Body of pancreas (tissue), 4 donors: ENCODE measurements around the gene SLC38A3.

Source experiments
- POLR2A ChIP-seq, 3 donors: fragments of 450-650 bp; IDR thresholded peaks; one replicate each; pipeline ENCODE4 v1.6.1; 2016; ENCODE audit warnings: antibody characterized with exemption in 3 of 3, mild to moderate bottlenecking in 2 of 3
- TF ChIP-seq, protein P1 (sequence below), 7 experiments: fragments of 450-650 bp in 4 of 7; fragments of 200-600 bp in 3 of 7; sonication (generic) in 3 of 7; IDR thresholded peaks; one replicate each; pipeline ENCODE4 v1.5.1; 2016 to 2019; ENCODE audit warnings: antibody characterized with exemption in 7 of 7

DNA sequence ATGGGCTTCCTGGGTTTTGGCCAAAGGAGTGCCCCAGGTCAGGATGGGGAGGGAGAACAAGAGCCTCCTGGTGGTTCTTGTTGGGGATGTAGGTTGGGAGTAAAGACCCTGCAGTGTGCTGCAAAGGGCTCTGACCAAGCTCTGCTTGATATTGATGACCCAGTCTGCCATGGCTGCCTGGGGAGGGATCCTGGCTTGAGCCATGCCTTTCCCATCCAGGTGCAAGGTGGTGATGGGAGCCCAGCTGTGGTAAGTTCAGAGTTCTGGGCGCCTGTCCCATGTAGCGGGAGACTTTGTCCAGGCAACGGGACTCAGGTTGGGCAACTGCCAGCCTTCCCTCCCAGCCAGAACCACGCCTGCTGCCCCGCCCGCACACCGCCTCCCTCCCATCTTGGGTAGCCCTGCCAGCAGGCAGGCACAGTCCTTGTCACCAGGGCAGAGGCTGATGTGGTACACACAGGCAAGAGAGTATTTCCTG lies 33.5 kb downstream of the SLC38A3 start:
- TF ChIP-seq, protein P1, sequence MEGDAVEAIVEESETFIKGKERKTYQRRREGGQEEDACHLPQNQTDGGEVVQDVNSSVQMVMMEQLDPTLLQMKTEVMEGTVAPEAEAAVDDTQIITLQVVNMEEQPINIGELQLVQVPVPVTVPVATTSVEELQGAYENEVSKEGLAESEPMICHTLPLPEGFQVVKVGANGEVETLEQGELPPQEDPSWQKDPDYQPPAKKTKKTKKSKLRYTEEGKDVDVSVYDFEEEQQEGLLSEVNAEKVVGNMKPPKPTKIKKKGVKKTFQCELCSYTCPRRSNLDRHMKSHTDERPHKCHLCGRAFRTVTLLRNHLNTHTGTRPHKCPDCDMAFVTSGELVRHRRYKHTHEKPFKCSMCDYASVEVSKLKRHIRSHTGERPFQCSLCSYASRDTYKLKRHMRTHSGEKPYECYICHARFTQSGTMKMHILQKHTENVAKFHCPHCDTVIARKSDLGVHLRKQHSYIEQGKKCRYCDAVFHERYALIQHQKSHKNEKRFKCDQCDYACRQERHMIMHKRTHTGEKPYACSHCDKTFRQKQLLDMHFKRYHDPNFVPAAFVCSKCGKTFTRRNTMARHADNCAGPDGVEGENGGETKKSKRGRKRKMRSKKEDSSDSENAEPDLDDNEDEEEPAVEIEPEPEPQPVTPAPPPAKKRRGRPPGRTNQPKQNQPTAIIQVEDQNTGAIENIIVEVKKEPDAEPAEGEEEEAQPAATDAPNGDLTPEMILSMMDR (IDR thresholded peaks at IDR 0.05) = no peak
- no peak for TF ChIP-seq POLR2A (IDR thresholded peaks at IDR 0.05)
